Activated CD4-positive, alpha-beta T cell treated with anti-CD3 and anti-CD28 coated beads for 36 hours (primary cell): ENCODE results near the gene TRPM8. TPM values are rescaled to one million over a fixed set of nuclear protein-coding genes. Genes with fewer than 3 reads are reported as not detected.

Experiments
- ATAC-seq: fragments of 200-7000 bp; cut with Tn5 transposase; one replicate; pipeline ENCODE4 v1.10.0; 2021; ENCODE audit warnings: mild to moderate bottlenecking, moderate library complexity
- CTCF ChIA-PET: fragments of 350-600 bp; sonication (Branson Sonifier 250); formaldehyde crosslinking; loops from one replicate; lab custom pipeline; 2021; ENCODE audit warnings: antibody characterized with exemption; lab: Charles Lee
- POLR2A ChIA-PET: fragments of 350-600 bp; sonication (Branson Sonifier 250); formaldehyde crosslinking; loops from one replicate; lab custom pipeline; 2021; ENCODE audit warnings: antibody characterized with exemption, inconsistent platforms; lab: Charles Lee
- DNase-seq: peaks from one replicate; pipeline ENCODE4 v3.0.0-alpha.2; 2020
- H3K27ac Mint-ChIP-seq: one replicate; pipeline ENCODE4 v1.8.0; 2021; ENCODE audit warnings: mixed read lengths
- H3K27me3 Mint-ChIP-seq: one replicate; pipeline ENCODE4 v1.8.0; 2021; ENCODE audit warnings: mixed read lengths
- H3K36me3 Mint-ChIP-seq: one replicate; pipeline ENCODE4 v1.8.0; 2021; ENCODE audit warnings: low read depth, mixed read lengths
- H3K4me1 Mint-ChIP-seq: one replicate; pipeline ENCODE4 v1.8.0; 2021; ENCODE audit warnings: mixed read lengths
- H3K4me3 Mint-ChIP-seq: one replicate; pipeline ENCODE4 v1.8.0; 2021; ENCODE audit warnings: mild to moderate bottlenecking, moderate library complexity, mixed read lengths
- H3K9me3 Mint-ChIP-seq: one replicate; pipeline ENCODE4 v1.8.0; 2021; ENCODE audit warnings: low read depth, mixed read lengths
- intact Hi-C, 2 experiments: fragments of 100-400 bp; cut with DNase I in 1 of 2; cut with micrococcal nuclease in 1 of 2; formaldehyde crosslinking; loops; one replicate each; pipeline versions ENCODE4 v1.14.2 to v1.15.1; 2022 to 2024; cut with DNase I, micrococcal nuclease
- total RNA-seq, 2 experiments: library from RNA; stranded (reverse); gene quantifications; one replicate each; pipeline ENCODE4 v1.2.3, GENCODE V29; 2021

TRPM8 gene
- total RNA-seq, 2 experiments from 2014 or later, result not detected

- Mint-ChIP-seq H3K27me3 (no peaks in the 10 kb centered on the region), H3K9me3 (no peaks in the 10 kb centered on the region), H3K4me1 (peaks cover 23% of the 10 kb centered on the region), H3K36me3 (no peaks in the 10 kb centered on the region), H3K27ac (no peak overlapping the region), H3K4me3 (no peak overlapping the region)
- intact Hi-C loops, result no loop called here
- ChIA-PET POLR2A (no interaction called here), CTCF (no interaction called here)
- peak; percentile 74 for ATAC-seq
- peak; percentile 73 for DNase-seq
Observed at GRCh38 chr2:234003972-234004617, 86.9 kb downstream of the TRPM8 start.

DNA sequence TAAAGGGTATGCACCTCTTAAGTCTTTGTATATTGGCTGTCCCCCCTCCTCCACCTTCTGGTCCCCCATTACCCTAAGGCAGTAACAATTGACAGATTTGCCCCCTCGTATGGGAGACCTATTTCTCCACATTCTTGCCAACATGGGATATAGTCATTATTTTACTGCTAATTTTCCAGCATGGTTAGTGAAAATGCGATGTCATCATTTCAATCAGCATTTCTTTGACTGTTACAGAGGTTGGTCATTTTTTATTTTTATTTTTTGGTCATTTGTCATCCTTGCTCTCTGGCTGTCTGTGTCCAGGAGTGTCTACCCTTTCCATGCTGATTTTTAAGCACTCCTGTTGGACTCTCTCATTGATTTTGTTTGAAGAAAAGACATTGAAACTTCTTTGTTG is 88.0 kb downstream of the TRPM8 start:
- ChIA-PET CTCF (no interaction called here), POLR2A (no interaction called here)
- H3K9me3 Mint-ChIP-seq, result no peaks in the 10 kb centered on the region
- no peak overlapping the region for H3K4me3 Mint-ChIP-seq
- H3K4me1 Mint-ChIP-seq, result peaks cover 23% of the 10 kb centered on the region
- no peak for ATAC-seq
- no peak overlapping the region for H3K27ac Mint-ChIP-seq
- intact Hi-C loops, result no loop called here
- no peak for DNase-seq
- H3K36me3 Mint-ChIP-seq, result no peaks in the 10 kb centered on the region
- no peaks in the 10 kb centered on the region for H3K27me3 Mint-ChIP-seq

DNA sequence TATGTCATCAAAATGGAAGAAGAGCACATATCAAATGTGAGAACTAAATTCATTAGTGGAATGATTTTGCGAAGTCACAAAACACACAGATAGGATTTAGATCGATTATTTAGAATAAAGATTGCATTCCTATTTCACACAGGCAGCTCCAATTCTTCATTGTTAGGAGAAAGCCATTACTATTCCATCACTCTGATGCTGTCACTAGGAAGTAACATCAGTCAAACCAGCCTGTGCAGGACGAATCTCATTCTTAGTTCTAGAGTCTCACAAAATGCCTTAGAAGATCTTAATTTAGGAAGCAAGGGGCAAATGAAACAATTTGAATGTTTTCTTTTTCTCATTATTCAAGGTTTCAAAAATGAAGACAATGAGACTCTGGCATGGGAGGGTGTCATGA is 89.3 kb downstream of the TRPM8 start:
- H3K36me3 Mint-ChIP-seq, result no peaks in the 10 kb centered on the region
- H3K27me3 Mint-ChIP-seq, result no peaks in the 10 kb centered on the region
- intact Hi-C loops, result no loop called here
- H3K27ac Mint-ChIP-seq, result no peak overlapping the region
- POLR2A ChIA-PET, result no interaction called here
- H3K4me1 Mint-ChIP-seq, result peaks cover 14% of the 10 kb centered on the region
- H3K4me3 Mint-ChIP-seq, result no peak overlapping the region
- ATAC-seq (no peak), DNase-seq (no peak)
- no peaks in the 10 kb centered on the region for H3K9me3 Mint-ChIP-seq
- CTCF ChIA-PET, result no interaction called here

DNA sequence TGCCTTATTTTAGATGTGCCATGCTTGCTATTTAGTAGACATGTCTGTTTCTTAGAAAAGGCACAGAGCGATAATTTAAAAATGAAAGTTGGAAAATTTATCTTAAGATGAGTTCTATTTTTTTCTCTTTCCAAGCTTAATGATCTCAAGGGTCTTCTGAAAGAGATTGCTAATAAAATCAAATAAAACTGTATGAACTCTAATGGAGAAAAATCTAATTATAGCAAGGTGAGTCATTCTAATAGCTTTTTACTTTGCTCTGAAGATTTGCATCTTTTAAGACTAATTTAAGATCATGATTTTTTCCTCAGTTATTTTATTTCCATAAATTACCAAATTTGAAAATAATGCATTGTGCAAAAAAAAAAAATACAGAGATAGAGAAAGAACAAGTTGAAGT is 97.3 kb downstream of the TRPM8 start:
- no peaks in the 10 kb centered on the region for H3K36me3 Mint-ChIP-seq
- ChIA-PET CTCF (no interaction called here), POLR2A (no interaction called here)
- no peaks in the 10 kb centered on the region for H3K4me1 Mint-ChIP-seq
- no peaks in the 10 kb centered on the region for H3K27me3 Mint-ChIP-seq
- intact Hi-C loops, result no loop called here
- H3K9me3 Mint-ChIP-seq, result no peaks in the 10 kb centered on the region
- ATAC-seq, result no peak
- H3K27ac Mint-ChIP-seq, result no peak overlapping the region
- no peak overlapping the region for H3K4me3 Mint-ChIP-seq
- no peak for DNase-seq

- Mint-ChIP-seq H3K4me1 (no peaks in the 10 kb centered on the region), H3K27ac (no peak overlapping the region), H3K9me3 (no peaks in the 10 kb centered on the region), H3K36me3 (no peaks in the 10 kb centered on the region), H3K27me3 (no peaks in the 10 kb centered on the region), H3K4me3 (no peak overlapping the region)
- POLR2A ChIA-PET, result no interaction called here
- DNase-seq, result no peak
- CTCF ChIA-PET, result interaction anchor here (0.7 kb wide), 1 partner anchor 72 kb away, joined by 4 read pairs; no protein-coding TSS in a partner anchor
- intact Hi-C loops, result no loop called here
- ATAC-seq, result no peak
Observed at GRCh38 chr2:234015861-234016260, 98.7 kb downstream of the TRPM8 start.

GRCh38 chr2:234019896-234020295 is 102.7 kb downstream of the TRPM8 start:
- ChIA-PET POLR2A (no interaction called here), CTCF (no interaction called here)
- DNase-seq, result no peak
- intact Hi-C loops, result no loop called here
- Mint-ChIP-seq H3K4me1 (peaks cover 2% of the 10 kb centered on the region), H3K27me3 (no peaks in the 10 kb centered on the region), H3K4me3 (no peak overlapping the region), H3K9me3 (no peaks in the 10 kb centered on the region), H3K27ac (no peak overlapping the region), H3K36me3 (no peaks in the 10 kb centered on the region)
- no peak for ATAC-seq

DNA sequence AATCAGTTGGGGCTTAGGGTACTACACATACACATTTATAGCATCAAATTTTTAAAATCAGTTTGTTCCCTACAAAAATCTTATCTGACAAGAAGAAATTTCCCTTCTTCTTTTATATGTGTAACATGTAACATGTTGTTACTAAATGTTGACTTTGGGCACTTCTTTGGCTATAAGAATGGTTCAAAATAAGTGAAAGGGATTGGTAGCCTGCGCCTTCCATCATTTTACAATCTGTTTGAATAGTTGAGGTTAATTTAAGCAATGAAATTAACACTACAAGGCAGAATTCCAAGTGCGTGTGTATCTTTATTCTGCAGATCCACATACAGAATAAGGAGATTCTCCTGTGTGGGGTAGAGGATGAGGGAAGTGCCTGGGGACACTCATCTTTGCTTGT is 103.2 kb downstream of the TRPM8 start:
- CTCF ChIA-PET, result no interaction called here
- no peaks in the 10 kb centered on the region for H3K36me3 Mint-ChIP-seq
- H3K27ac Mint-ChIP-seq, result no peak overlapping the region
- no peak overlapping the region for H3K4me3 Mint-ChIP-seq
- H3K27me3 Mint-ChIP-seq, result no peaks in the 10 kb centered on the region
- POLR2A ChIA-PET, result no interaction called here
- intact Hi-C loops, result no loop called here
- H3K4me1 Mint-ChIP-seq, result peaks cover 7% of the 10 kb centered on the region
- ATAC-seq (no peak), DNase-seq (no peak)
- H3K9me3 Mint-ChIP-seq, result no peaks in the 10 kb centered on the region

DNA sequence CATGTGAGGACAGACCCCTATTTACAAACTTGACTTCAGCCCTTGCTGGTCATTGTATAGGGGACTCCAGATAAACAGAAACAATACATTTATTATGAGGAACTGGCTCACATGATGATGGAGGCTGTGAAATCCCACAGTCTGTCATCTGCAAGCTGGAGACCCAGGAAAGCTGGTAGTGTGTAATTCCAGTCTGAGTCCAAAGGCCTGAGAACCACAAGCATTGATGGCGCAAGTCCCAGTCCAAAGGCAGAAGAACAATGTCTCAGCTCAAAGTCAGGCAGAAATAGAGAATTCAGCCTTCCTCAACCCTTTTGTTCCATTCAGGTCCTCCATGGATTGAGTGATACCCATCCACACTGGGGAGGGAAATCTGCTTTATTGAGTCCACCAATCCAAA is 105.3 kb downstream of the TRPM8 start:
- intact Hi-C loops, result no loop called here
- Mint-ChIP-seq H3K36me3 (no peaks in the 10 kb centered on the region), H3K27ac (no peak overlapping the region), H3K27me3 (no peaks in the 10 kb centered on the region), H3K4me3 (no peak overlapping the region), H3K4me1 (peaks cover 26% of the 10 kb centered on the region), H3K9me3 (no peaks in the 10 kb centered on the region)
- ATAC-seq, result no peak
- no peak for DNase-seq
- POLR2A ChIA-PET, result no interaction called here
- CTCF ChIA-PET, result no interaction called here

DNA sequence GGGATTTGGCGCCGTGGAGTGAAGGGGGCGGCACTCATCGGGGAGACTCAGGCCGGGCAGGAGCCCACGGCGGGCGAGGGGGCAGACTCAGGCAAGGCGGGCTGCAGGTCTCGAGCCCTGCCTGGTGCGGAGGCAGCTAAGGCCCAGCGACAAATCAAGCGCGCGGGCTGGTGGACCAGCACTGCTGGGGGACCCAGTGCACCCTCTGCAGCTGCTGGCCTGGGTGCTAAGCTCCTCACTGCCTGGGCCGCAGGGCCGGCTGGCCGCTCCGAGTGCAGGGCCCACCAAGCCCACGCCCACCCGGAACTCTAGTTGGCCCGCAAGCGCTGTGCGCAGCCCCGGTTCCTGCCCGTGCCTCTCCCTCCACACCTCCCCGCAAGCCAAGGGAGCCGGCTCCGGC is 107.1 kb downstream of the TRPM8 start:
- H3K4me3 Mint-ChIP-seq, result no peak overlapping the region
- POLR2A ChIA-PET, result no interaction called here

DNA sequence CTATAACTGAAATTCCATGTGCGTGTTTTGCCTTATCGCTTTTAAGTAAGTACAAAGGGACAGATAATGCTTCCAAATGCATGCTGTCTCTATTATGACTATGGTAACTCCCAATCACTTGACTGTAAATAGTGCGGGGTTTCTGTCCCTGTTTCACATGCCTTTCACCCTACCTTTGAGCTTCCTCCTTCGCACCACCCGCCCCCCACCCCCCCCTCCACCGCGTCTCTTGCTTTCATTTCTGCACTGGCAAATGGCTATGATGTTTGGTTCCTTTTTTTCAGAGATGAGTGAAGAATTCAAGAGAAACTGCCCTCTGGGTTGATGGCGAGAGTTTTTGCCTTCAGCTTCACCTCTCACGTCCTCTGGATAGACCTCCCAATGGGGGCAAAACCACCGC is 108.3 kb downstream of the TRPM8 start:
- Mint-ChIP-seq H3K27me3 (peaks cover 2% of the 10 kb centered on the region), H3K4me3 (peak overlapping the region; percentile 62), H3K36me3 (no peaks in the 10 kb centered on the region), H3K27ac (peak overlapping the region; percentile 33), H3K9me3 (no peaks in the 10 kb centered on the region), H3K4me1 (peaks cover 35% of the 10 kb centered on the region)
- no peak for DNase-seq
- intact Hi-C loops, result loop anchor here in 1 of 2 experiments (5.0 kb wide), 1 partner anchor 33 kb away; no protein-coding TSS in a partner anchor
- CTCF ChIA-PET, result interaction anchor here (1.2 kb wide), 1 partner anchor 35 kb away, joined by 5 read pairs; no protein-coding TSS in a partner anchor
- ATAC-seq, result peak; percentile 90
- POLR2A ChIA-PET, result interaction anchor here (0.7 kb wide), 2 partner anchors 58 to 84 kb away, joined by 7 to 9 read pairs; no protein-coding TSS in a partner anchor

More for the DNA sequence above, 107.1 kb downstream of the TRPM8 start:
- CTCF ChIA-PET, result interaction anchor here (0.9 to 1.2 kb wide), 3 partner anchors 34 to 476 kb away, joined by 3 to 5 read pairs (median 4); no protein-coding TSS in a partner anchor
- Mint-ChIP-seq H3K27ac (no peak overlapping the region), H3K9me3 (no peaks in the 10 kb centered on the region), H3K36me3 (no peaks in the 10 kb centered on the region), H3K4me1 (peaks cover 35% of the 10 kb centered on the region), H3K27me3 (peaks cover 2% of the 10 kb centered on the region)
- ATAC-seq (no peak), DNase-seq (no peak)
- intact Hi-C loops, result no loop called here

GRCh38 chr2:234025891-234026401 is 108.8 kb downstream of the TRPM8 start:
- H3K4me3 Mint-ChIP-seq, result peak overlapping the region; percentile 62
- POLR2A ChIA-PET, result interaction anchor here (0.7 kb wide), 1 partner anchor 58 kb away, joined by 9 read pairs; no protein-coding TSS in a partner anchor
- H3K9me3 Mint-ChIP-seq, result no peaks in the 10 kb centered on the region
- no peaks in the 10 kb centered on the region for H3K36me3 Mint-ChIP-seq
- ATAC-seq, result peak; percentile 11
- no peak for DNase-seq
- CTCF ChIA-PET, result no interaction called here
- H3K4me1 Mint-ChIP-seq, result peaks cover 36% of the 10 kb centered on the region
- intact Hi-C loops, result loop anchor here in 1 of 2 experiments (5.0 kb wide), 1 partner anchor 34 kb away; no protein-coding TSS in a partner anchor
- peaks cover 2% of the 10 kb centered on the region for H3K27me3 Mint-ChIP-seq
- peak overlapping the region; percentile 33 for H3K27ac Mint-ChIP-seq

GRCh38 chr2:234026693-234027254 is 109.6 kb downstream of the TRPM8 start:
- ATAC-seq, result no peak
- no peaks in the 10 kb centered on the region for H3K9me3 Mint-ChIP-seq
- no peaks in the 10 kb centered on the region for H3K36me3 Mint-ChIP-seq
- POLR2A ChIA-PET, result no interaction called here
- intact Hi-C loops, result loop anchor here in 1 of 2 experiments (5.0 kb wide), 1 partner anchor 34 kb away; no protein-coding TSS in a partner anchor
- peaks cover 2% of the 10 kb centered on the region for H3K27me3 Mint-ChIP-seq
- DNase-seq, result no peak
- H3K4me3 Mint-ChIP-seq, result no peak overlapping the region
- CTCF ChIA-PET, result no interaction called here
- H3K27ac Mint-ChIP-seq, result no peak overlapping the region
- H3K4me1 Mint-ChIP-seq, result peaks cover 42% of the 10 kb centered on the region
